Subcutaneous abdominal adipose tissue (tissue), 5 donors: ENCODE measurements around the gene CLN6.

Experiments
- H3K27ac ChIP-seq: one replicate; pipeline ENCODE4 v1.7.0; 2013; ENCODE audit warnings: low read depth, mild to moderate bottlenecking, inconsistent platforms, low read length, moderate library complexity
- H3K27me3 ChIP-seq, 5 donors: one replicate each; pipeline ENCODE4 v1.7.0; 2013; ENCODE audit warnings: low read length in 5 of 5, inconsistent platforms in 1 of 5; ENCODE audit not compliant: control insufficient read depth in 5 of 5, insufficient read depth in 4 of 5
- H3K36me3 ChIP-seq, 5 donors: one replicate each; pipeline ENCODE4 v1.7.0; 2013; ENCODE audit warnings: low read length in 5 of 5; ENCODE audit not compliant: control insufficient read depth in 5 of 5, insufficient read depth in 5 of 5
- H3K4me1 ChIP-seq, 5 donors: one replicate each; pipeline ENCODE4 v1.7.0; 2013; ENCODE audit warnings: low read length in 5 of 5, mild to moderate bottlenecking in 3 of 5, moderate library complexity in 1 of 5; ENCODE audit not compliant: control insufficient read depth in 5 of 5, insufficient read depth in 5 of 5
- H3K4me3 ChIP-seq, 5 donors: one replicate each; pipeline ENCODE4 v1.7.0; 2013; ENCODE audit warnings: low read length in 5 of 5, low read depth in 1 of 5
- H3K9ac ChIP-seq, 5 donors: one replicate each; pipeline ENCODE4 v1.7.0; 2013; ENCODE audit warnings: low read length in 5 of 5, mild to moderate bottlenecking in 4 of 5, moderate library complexity in 3 of 5
- H3K9me3 ChIP-seq, 5 donors: one replicate each; pipeline ENCODE4 v1.7.0; 2013; ENCODE audit warnings: low read length in 5 of 5; ENCODE audit not compliant: control insufficient read depth in 5 of 5
- donor health status: healthy.
- donor health status: healthy.
- donor health status: healthy.
- donor health status: healthy.
- donor health status: healthy.

The CLN6 gene

GRCh38 chr15:68192804-68193486, 36.6 kb downstream of the CLN6 start:
- Histone ChIP-seq H3K4me3 (no peak overlapping the region), H3K27ac (no peak overlapping the region), H3K9me3 (no peaks in the 10 kb centered on the region), H3K9ac (no peak overlapping the region), H3K27me3 (no peaks in the 10 kb centered on the region), H3K4me1 (peaks cover 0 to 8% (median 3%) of the 10 kb centered on the region in 5 donors), H3K36me3 (peaks cover 21 to 36% (median 30%) of the 10 kb centered on the region in 5 donors)

- Histone ChIP-seq H3K36me3 (peaks cover 21 to 38% (median 32%) of the 10 kb centered on the region in 5 donors), H3K9me3 (no peaks in the 10 kb centered on the region), H3K4me3 (no peak overlapping the region), H3K9ac (no peak overlapping the region), H3K4me1 (peaks cover 0 to 14% (median 11%) of the 10 kb centered on the region in 5 donors), H3K27ac (no peak overlapping the region), H3K27me3 (no peaks in the 10 kb centered on the region)
Observed at GRCh38 chr15:68192117-68192516, 37.4 kb downstream of the CLN6 start.

- H3K27ac ChIP-seq, result no peak overlapping the region
- no peaks in the 10 kb centered on the region for H3K9me3 ChIP-seq
- H3K36me3 ChIP-seq, result peaks cover 21 to 38% (median 34%) of the 10 kb centered on the region in 5 donors
- H3K4me3 ChIP-seq, result no peak overlapping the region
- no peak overlapping the region for H3K9ac ChIP-seq
- H3K4me1 ChIP-seq, result peaks cover 0 to 17% (median 15%) of the 10 kb centered on the region in 5 donors
- no peaks in the 10 kb centered on the region for H3K27me3 ChIP-seq
Observed at GRCh38 chr15:68191555-68191954, 38.0 kb downstream of the CLN6 start.

GRCh38 chr15:68190048-68190447, 39.5 kb downstream of the CLN6 start:
- Histone ChIP-seq H3K9ac (no peak overlapping the region), H3K27me3 (no peaks in the 10 kb centered on the region), H3K4me3 (no peak overlapping the region), H3K27ac (no peak overlapping the region), H3K36me3 (peaks cover 24 to 42% (median 35%) of the 10 kb centered on the region in 5 donors), H3K4me1 (peaks cover 0 to 18% (median 15%) of the 10 kb centered on the region in 5 donors), H3K9me3 (no peaks in the 10 kb centered on the region)

GRCh38 chr15:68188647-68189046, 40.9 kb downstream of the CLN6 start:
- H3K9ac ChIP-seq, result no peak overlapping the region

GRCh38 chr15:68187559-68187958, 42.0 kb downstream of the CLN6 start:
- H3K9ac ChIP-seq, result no peak overlapping the region
- no peaks in the 10 kb centered on the region for H3K27me3 ChIP-seq
- peaks cover 29 to 49% (median 46%) of the 10 kb centered on the region in 5 donors for H3K36me3 ChIP-seq
- peak overlapping the region; percentile 14 to 64 (median 51) for H3K4me3 ChIP-seq
- H3K9me3 ChIP-seq, result no peaks in the 10 kb centered on the region
- H3K27ac ChIP-seq, result peak overlapping the region; percentile 40
- H3K4me1 ChIP-seq, result peaks cover 0 to 18% (median 15%) of the 10 kb centered on the region in 5 donors

More at GRCh38 chr15:68188647-68189046, 40.9 kb downstream of the CLN6 start:
- Histone ChIP-seq H3K27ac (no peak overlapping the region), H3K27me3 (no peaks in the 10 kb centered on the region), H3K9me3 (no peaks in the 10 kb centered on the region), H3K36me3 (peaks cover 34 to 53% (median 48%) of the 10 kb centered on the region in 5 donors), H3K4me1 (peaks cover 0 to 18% (median 15%) of the 10 kb centered on the region in 5 donors), H3K4me3 (no peak overlapping the region)

- peak overlapping the region in 1 of 5 donors; percentile 64 for H3K4me3 ChIP-seq
- no peak overlapping the region for H3K9ac ChIP-seq
- peak overlapping the region; percentile 40 for H3K27ac ChIP-seq
- no peaks in the 10 kb centered on the region for H3K9me3 ChIP-seq
- no peaks in the 10 kb centered on the region for H3K27me3 ChIP-seq
- H3K4me1 ChIP-seq, result peaks cover 0 to 18% (median 15%) of the 10 kb centered on the region in 5 donors
- peaks cover 24 to 47% (median 42%) of the 10 kb centered on the region in 5 donors for H3K36me3 ChIP-seq
Observed at GRCh38 chr15:68186671-68187397, 42.7 kb downstream of the CLN6 start.

GRCh38 chr15:68184616-68185480, 44.7 kb downstream of the CLN6 start:
- no peak overlapping the region for H3K27ac ChIP-seq
- H3K4me1 ChIP-seq, result peaks cover 0 to 18% (median 15%) of the 10 kb centered on the region in 5 donors
- no peak overlapping the region for H3K4me3 ChIP-seq
- H3K36me3 ChIP-seq, result peaks cover 28 to 61% (median 46%) of the 10 kb centered on the region in 5 donors
- H3K27me3 ChIP-seq, result no peaks in the 10 kb centered on the region
- H3K9ac ChIP-seq, result no peak overlapping the region
- H3K9me3 ChIP-seq, result no peaks in the 10 kb centered on the region

GRCh38 chr15:68183616-68184315, 45.8 kb downstream of the CLN6 start:
- H3K9me3 ChIP-seq, result no peaks in the 10 kb centered on the region
- peaks cover 28 to 66% (median 46%) of the 10 kb centered on the region in 5 donors for H3K36me3 ChIP-seq
- no peaks in the 10 kb centered on the region for H3K27me3 ChIP-seq
- no peak overlapping the region for H3K4me3 ChIP-seq
- peaks cover 0 to 18% (median 15%) of the 10 kb centered on the region in 5 donors for H3K4me1 ChIP-seq
- H3K9ac ChIP-seq, result no peak overlapping the region
- H3K27ac ChIP-seq, result no peak overlapping the region
